SK-N-SH (cell line): ENCODE results near the gene RBM4B. TPM values are rescaled to one million over a fixed set of nuclear protein-coding genes. Genes with fewer than 3 reads are reported as not detected.

Experiments used
- CTCF ChIA-PET: fragments of 300-600, 350-600 bp; formaldehyde crosslinking; extraction: SDS; loops from one replicate; lab custom pipeline; 2021; lab: Yijun Ruan, JAX
- POLR2A ChIA-PET: fragments of 350-600 bp; sonication (Branson Sonifier 250); formaldehyde crosslinking; extraction: SDS; loops from one replicate; lab custom pipeline; 2020; ENCODE audit warnings: antibody characterized with exemption, inconsistent platforms; lab: Yijun Ruan, JAX
- DNase-seq: peaks from one replicate; pipeline ENCODE4 v3.0.0; 2012
- H2AFZ ChIP-seq: fragments of 200-600 bp; sonication (generic); 2 replicates; pipeline ENCODE4 v1.8.1; 2016; ENCODE audit warnings: antibody characterized with exemption, mild to moderate bottlenecking, low read depth
- H3F3A ChIP-seq: fragments of 200-600 bp; sonication (generic); replicated peaks from 2 replicates; pipeline ENCODE3; 2016; ENCODE audit warnings: antibody characterized with exemption, mild to moderate bottlenecking; ENCODE audit not compliant: insufficient read depth
- H3K27ac ChIP-seq, 2 experiments: fragments of 200-500 bp in 1 of 2; fragments of 200-600 bp in 1 of 2; sonication (Bioruptor generic) in 1 of 2; sonication (generic), shearing (Covaris generic) in 1 of 2; 2 replicates each; pipeline versions ENCODE4 v1.5.1 to v1.6.1; 2014 to 2016; ENCODE audit warnings: low read depth in 2 of 2, inconsistent platforms in 1 of 2, low read length in 1 of 2, mild to moderate bottlenecking in 1 of 2, mixed read lengths in 1 of 2
- H3K27me3 ChIP-seq: fragments of 200-600 bp; sonication (generic), shearing (Covaris generic); 2 replicates; pipeline ENCODE4 v1.6.1; 2016; ENCODE audit warnings: mixed run types; ENCODE audit not compliant: insufficient read depth
- H3K36me3 ChIP-seq, 2 experiments: fragments of 200-500 bp in 1 of 2; fragments of 200-600 bp in 1 of 2; sonication (Bioruptor generic) in 1 of 2; sonication (generic) in 1 of 2; replicated peaks in 1 of 2; 2 replicates each; pipeline versions ENCODE3 to v1.5.1; 2014 to 2016; ENCODE audit warnings: low read length in 1 of 2, mild to moderate bottlenecking in 1 of 2; ENCODE audit not compliant: insufficient read depth in 2 of 2, control insufficient read depth in 1 of 2
- H3K4me1 ChIP-seq, 2 experiments: fragments of 200-500 bp in 1 of 2; fragments of 200-600 bp in 1 of 2; sonication (Bioruptor generic) in 1 of 2; sonication (generic), shearing (Covaris generic) in 1 of 2; 2 replicates each; pipeline versions ENCODE4 v1.5.1 to v1.6.1; 2014 to 2016; ENCODE audit warnings: low read depth in 1 of 2, low read length in 1 of 2, mixed run types in 1 of 2; ENCODE audit not compliant: insufficient read depth in 2 of 2, control insufficient read depth in 1 of 2
- H3K4me2 ChIP-seq: fragments of 200-600 bp; sonication (generic), shearing (Covaris generic); 2 replicates; pipeline ENCODE4 v1.6.1; 2017; ENCODE audit warnings: mixed run types
- H3K4me3 ChIP-seq, 2 experiments: fragments of 200-500 bp in 1 of 2; fragments of 200-600 bp in 1 of 2; sonication (Bioruptor generic) in 1 of 2; sonication (generic), shearing (Covaris generic) in 1 of 2; 2 replicates each; pipeline versions ENCODE4 v1.5.1 to v1.8.1; 2014 to 2016; ENCODE audit warnings: low read depth in 2 of 2, inconsistent platforms in 1 of 2, low read length in 1 of 2, mild to moderate bottlenecking in 1 of 2, mixed read lengths in 1 of 2, moderate library complexity in 1 of 2
- H3K79me2 ChIP-seq: fragments of 200-600 bp; sonication (generic); 2 replicates; pipeline ENCODE4 v1.8.1; 2017; ENCODE audit warnings: mild to moderate bottlenecking; ENCODE audit not compliant: insufficient read depth
- H3K9ac ChIP-seq: fragments of 200-600 bp; sonication (generic); 2 replicates; pipeline ENCODE4 v1.6.1; 2017; ENCODE audit warnings: mixed run types
- H3K9me2 ChIP-seq: fragments of 200-600 bp; sonication (generic); 2 replicates; pipeline ENCODE4 v1.6.1; 2017; ENCODE audit warnings: mixed run types
- H3K9me3 ChIP-seq: fragments of 200-600 bp; sonication (generic); 2 replicates; pipeline ENCODE4 v1.6.1; 2017; ENCODE audit warnings: mixed run types, mild to moderate bottlenecking, moderate library complexity
- H4K20me1 ChIP-seq: fragments of 200-600 bp; sonication (generic); 2 replicates; pipeline ENCODE4 v1.6.1; 2017; ENCODE audit warnings: mild to moderate bottlenecking, mixed run types; ENCODE audit not compliant: insufficient read depth
- ELF1 ChIP-seq: IDR thresholded peaks from 2 replicates; pipeline ENCODE4 v1.4.0; 2012
- FOXJ3 ChIP-seq: sonication (generic); formaldehyde crosslinking; IDR thresholded peaks from 2 replicates; pipeline ENCODE4 v1.5.1; 2020; ENCODE audit warnings: mild to moderate bottlenecking, missing genetic modification reagents
- MAX ChIP-seq: IDR thresholded peaks from 2 replicates; pipeline ENCODE4 v1.4.0; 2012; ENCODE audit warnings: low read depth
- MEF2A ChIP-seq: IDR thresholded peaks from 2 replicates; pipeline ENCODE4 v1.4.0; 2012; ENCODE audit warnings: low read depth, borderline replicate concordance
- NFIC ChIP-seq: IDR thresholded peaks from 2 replicates; pipeline ENCODE4 v1.4.0; 2012; ENCODE audit warnings: borderline replicate concordance
- PBX3 ChIP-seq: IDR thresholded peaks from 2 replicates; pipeline ENCODE4; 2012
- REST ChIP-seq: IDR thresholded peaks from 2 replicates; pipeline ENCODE4 v1.6.1; 2012; ENCODE audit warnings: mild to moderate bottlenecking, low read depth, low read length, moderate library complexity
- RXRA ChIP-seq: IDR thresholded peaks from 2 replicates; pipeline ENCODE4 v1.4.0; 2012; ENCODE audit warnings: low read depth, mild to moderate bottlenecking, borderline replicate concordance
- TCF12 ChIP-seq: IDR thresholded peaks from 2 replicates; pipeline ENCODE4 v1.4.0; 2012
- USF1 ChIP-seq: IDR thresholded peaks from 2 replicates; pipeline ENCODE4 v1.4.0; 2012; ENCODE audit warnings: low read depth, borderline replicate concordance
- USF2 ChIP-seq: fragments of 150-350 bp; IDR thresholded peaks from 2 replicates; pipeline ENCODE4 v1.6.1; 2017; ENCODE audit warnings: antibody characterized with exemption, low read length, low read depth, borderline replicate concordance
- WGBS: methylation state at CpG from one replicate; pipeline ENCODE4 v1.1.6; 2017; ENCODE audit warnings: low lambda C conversion rate; 5-methylcytosine and 5-hydroxymethylcytosine counted together
- polyA plus RNA-seq, 3 experiments: library from polyadenylated mRNA; depleted of rRNA; stranded (reverse); fragments of >200 nt; gene quantifications; 2 replicates each; pipeline ENCODE4 v1.2.3, GENCODE V29; 2012

Gene RBM4B
- polyA plus RNA-seq, 1 of the 3 experiments (the other 2 are of a cell fraction): 31.1 TPM

- WGBS: 95% methylated on average over 11 of the region's 11 CpGs
- no peaks in the 10 kb centered on the region for H3K4me1 ChIP-seq
- H3K36me3 ChIP-seq: peaks cover 52 to 66% of the 10 kb centered on the region in 2 experiments
- H3K4me2 ChIP-seq: no peak overlapping the region
- ChIA-PET POLR2A (no interaction called here), CTCF (interaction anchor here (1.4 kb wide), 1 partner anchor 13 kb away, joined by 8 read pairs; no protein-coding TSS in a partner anchor)
- H3K79me2 ChIP-seq: peaks cover 93% of the 10 kb centered on the region
- no peaks in the 10 kb centered on the region for H3K9me3 ChIP-seq
- H3K27ac ChIP-seq: no peak overlapping the region
- TF ChIP-seq USF1 (no peak), PBX3 (no peak), NFIC (no peak), REST (no peak), RXRA (no peak), ELF1 (no peak), MEF2A (no peak), TCF12 (no peak), MAX (no peak), FOXJ3 (CRISPR knock-in tag) (no peak), USF2 (no peak)
- H3F3A ChIP-seq: peaks cover 30% of the 10 kb centered on the region
- DNase-seq: no peak
- H4K20me1 ChIP-seq: peaks cover 64% of the 10 kb centered on the region
- H2AFZ ChIP-seq: no peak overlapping the region
- H3K9me2 ChIP-seq: no peaks in the 10 kb centered on the region
- H3K9ac ChIP-seq: no peak overlapping the region
- H3K4me3 ChIP-seq: no peak overlapping the region
- H3K27me3 ChIP-seq: no peaks in the 10 kb centered on the region
These were observed 12.3 kb downstream of the RBM4B start for GRCh38 chr11:66665369-66665768.
